Measurements from ENCODE around the gene ATP6V0A1.

ATP6V0A1 gene

DNA sequence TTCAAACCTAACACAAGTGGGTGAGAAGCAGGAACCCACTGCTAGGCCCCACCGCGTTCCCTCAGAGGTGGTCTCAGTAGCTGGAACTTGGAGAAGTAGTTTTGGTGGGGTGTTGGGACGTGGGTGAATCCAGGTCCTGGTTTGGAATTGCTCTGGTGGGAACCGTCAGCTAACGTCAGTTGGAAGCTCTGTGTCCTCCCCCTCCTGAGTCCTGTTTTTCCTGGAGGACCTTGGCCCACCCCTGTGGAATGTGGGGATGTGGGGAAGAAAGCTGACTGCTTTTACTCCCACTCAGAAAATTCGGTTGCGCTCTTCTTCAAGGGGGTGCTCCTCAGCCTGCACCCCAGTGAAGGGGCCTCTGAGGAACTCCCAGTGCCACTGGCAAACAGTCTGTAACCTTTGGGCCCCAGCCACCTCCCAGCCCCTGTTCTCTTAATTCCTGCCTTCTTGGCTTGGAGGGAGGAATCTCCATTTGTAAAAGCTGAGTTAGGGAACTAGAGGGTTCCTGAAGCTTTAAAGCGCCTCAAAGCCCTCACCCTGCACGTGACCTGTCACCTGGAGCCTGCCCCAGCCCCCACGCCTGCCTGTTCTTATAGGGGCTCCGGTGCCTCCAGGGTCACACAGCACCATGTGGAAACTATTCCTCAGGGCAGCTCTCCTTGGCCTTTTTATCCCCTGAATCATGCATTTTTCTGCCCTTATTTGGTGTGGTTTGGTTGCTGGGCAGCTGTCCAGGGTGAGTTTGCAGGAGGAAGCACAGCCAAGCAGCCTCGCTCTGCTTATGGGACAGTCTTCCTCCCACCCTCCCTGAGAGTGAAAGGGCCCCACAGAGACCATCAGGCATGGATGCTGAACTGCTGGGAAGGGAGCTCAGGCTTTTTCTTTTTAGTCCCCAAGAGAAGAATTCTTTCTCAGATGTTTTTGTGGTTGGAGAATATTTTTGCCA, 61.1 kb downstream of the ATP6V0A1 start:
- no peak for DNase-seq (ENCODE audit: low read depth in 1 of 2, low spot score in 1 of 2)
- no peak overlapping the region for H3K27ac ChIP-seq (replicated peaks)
- H3K4me3 ChIP-seq (replicated peaks; ENCODE audit: insufficient read depth, low read length): no peak overlapping the region

DNA sequence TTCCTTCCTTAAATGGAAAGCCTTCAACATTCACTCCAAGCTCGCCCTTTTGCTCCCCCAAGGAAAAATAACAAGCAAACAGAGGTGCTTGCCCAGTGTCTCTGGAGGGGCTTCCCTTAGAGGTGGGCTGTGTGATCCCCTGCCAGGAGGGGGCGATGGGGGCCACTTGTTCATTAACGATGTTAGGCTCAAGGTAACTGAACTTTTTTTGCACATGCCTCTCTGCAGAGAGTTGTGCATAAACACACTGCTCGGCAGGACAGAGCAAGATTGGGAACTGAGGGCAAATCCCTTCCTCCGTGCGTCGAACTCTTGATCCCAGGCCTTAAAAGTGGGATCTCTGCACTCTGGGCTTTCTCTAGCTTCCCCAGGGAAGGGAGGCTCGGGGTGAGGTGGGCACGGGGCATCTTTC, 61.9 kb downstream of the ATP6V0A1 start:
- TF ChIP-seq, protein P1, sequence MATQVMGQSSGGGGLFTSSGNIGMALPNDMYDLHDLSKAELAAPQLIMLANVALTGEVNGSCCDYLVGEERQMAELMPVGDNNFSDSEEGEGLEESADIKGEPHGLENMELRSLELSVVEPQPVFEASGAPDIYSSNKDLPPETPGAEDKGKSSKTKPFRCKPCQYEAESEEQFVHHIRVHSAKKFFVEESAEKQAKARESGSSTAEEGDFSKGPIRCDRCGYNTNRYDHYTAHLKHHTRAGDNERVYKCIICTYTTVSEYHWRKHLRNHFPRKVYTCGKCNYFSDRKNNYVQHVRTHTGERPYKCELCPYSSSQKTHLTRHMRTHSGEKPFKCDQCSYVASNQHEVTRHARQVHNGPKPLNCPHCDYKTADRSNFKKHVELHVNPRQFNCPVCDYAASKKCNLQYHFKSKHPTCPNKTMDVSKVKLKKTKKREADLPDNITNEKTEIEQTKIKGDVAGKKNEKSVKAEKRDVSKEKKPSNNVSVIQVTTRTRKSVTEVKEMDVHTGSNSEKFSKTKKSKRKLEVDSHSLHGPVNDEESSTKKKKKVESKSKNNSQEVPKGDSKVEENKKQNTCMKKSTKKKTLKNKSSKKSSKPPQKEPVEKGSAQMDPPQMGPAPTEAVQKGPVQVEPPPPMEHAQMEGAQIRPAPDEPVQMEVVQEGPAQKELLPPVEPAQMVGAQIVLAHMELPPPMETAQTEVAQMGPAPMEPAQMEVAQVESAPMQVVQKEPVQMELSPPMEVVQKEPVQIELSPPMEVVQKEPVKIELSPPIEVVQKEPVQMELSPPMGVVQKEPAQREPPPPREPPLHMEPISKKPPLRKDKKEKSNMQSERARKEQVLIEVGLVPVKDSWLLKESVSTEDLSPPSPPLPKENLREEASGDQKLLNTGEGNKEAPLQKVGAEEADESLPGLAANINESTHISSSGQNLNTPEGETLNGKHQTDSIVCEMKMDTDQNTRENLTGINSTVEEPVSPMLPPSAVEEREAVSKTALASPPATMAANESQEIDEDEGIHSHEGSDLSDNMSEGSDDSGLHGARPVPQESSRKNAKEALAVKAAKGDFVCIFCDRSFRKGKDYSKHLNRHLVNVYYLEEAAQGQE (IDR thresholded peaks at IDR 0.05; ENCODE audit: insufficient replicate concordance, low read depth): no peak
- no peak for TF ChIP-seq POLR2AphosphoS5 (IDR thresholded peaks at IDR 0.05; ENCODE audit: low read depth)
- TF ChIP-seq GABPA (IDR thresholded peaks at IDR 0.05; ENCODE audit: low read depth): no peak
- no peak for TF ChIP-seq SPI1 (IDR thresholded peaks at IDR 0.05; ENCODE audit: borderline replicate concordance, low read depth)
- TF ChIP-seq, protein P2, sequence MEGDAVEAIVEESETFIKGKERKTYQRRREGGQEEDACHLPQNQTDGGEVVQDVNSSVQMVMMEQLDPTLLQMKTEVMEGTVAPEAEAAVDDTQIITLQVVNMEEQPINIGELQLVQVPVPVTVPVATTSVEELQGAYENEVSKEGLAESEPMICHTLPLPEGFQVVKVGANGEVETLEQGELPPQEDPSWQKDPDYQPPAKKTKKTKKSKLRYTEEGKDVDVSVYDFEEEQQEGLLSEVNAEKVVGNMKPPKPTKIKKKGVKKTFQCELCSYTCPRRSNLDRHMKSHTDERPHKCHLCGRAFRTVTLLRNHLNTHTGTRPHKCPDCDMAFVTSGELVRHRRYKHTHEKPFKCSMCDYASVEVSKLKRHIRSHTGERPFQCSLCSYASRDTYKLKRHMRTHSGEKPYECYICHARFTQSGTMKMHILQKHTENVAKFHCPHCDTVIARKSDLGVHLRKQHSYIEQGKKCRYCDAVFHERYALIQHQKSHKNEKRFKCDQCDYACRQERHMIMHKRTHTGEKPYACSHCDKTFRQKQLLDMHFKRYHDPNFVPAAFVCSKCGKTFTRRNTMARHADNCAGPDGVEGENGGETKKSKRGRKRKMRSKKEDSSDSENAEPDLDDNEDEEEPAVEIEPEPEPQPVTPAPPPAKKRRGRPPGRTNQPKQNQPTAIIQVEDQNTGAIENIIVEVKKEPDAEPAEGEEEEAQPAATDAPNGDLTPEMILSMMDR (IDR thresholded peaks at IDR 0.05; ENCODE audit: insufficient read depth, low read length): no peak
- Histone ChIP-seq H3K4me3 (replicated peaks; ENCODE audit: insufficient read depth, low read length) (no peak overlapping the region), H3K27ac (replicated peaks) (no peak overlapping the region)

More for the DNA sequence above, 61.1 kb downstream of the ATP6V0A1 start:
- no peaks in the 10 kb centered on the region for H3K27me3 ChIP-seq (ENCODE audit: insufficient read depth, poor library complexity, severe bottlenecking)
- TF ChIP-seq, protein P1 (IDR thresholded peaks at IDR 0.05; ENCODE audit: insufficient replicate concordance, low read depth): peak; percentile 38
- TF ChIP-seq SPI1 (IDR thresholded peaks at IDR 0.05; ENCODE audit: borderline replicate concordance, low read depth): no peak

DNA sequence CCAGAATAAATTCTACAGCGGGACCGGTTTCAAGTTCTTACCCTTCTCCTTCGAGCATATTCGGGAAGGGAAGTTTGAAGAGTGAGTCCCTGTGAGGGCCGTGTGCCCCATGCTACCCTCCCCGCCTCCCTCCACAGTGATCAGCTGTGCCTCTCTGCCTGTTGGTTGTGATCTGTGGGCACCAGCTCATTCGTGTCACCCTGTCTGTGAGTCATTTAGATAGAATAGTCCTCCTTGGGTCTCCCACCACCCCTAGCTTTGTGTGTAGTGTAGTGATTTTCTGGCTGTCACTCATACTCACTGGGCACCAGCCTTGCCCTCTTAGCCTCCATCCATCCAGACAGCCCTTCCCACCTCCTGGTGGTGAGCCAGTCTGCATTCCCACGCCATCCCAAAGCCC, 62.4 kb downstream of the ATP6V0A1 start:
- no peaks in the 10 kb centered on the region for H3K27me3 ChIP-seq (ENCODE audit: insufficient read depth, poor library complexity, severe bottlenecking)
- no peak overlapping the region for H3K4me3 ChIP-seq (replicated peaks; ENCODE audit: insufficient read depth, low read length)
- no peak for DNase-seq (ENCODE audit: low read depth in 1 of 2, low spot score in 1 of 2)
- no peak for TF ChIP-seq GABPA (IDR thresholded peaks at IDR 0.05; ENCODE audit: low read depth)
- TF ChIP-seq, protein P2 (IDR thresholded peaks at IDR 0.05; ENCODE audit: insufficient read depth, low read length): no peak
- TF ChIP-seq POLR2AphosphoS5 (IDR thresholded peaks at IDR 0.05; ENCODE audit: low read depth): no peak
- TF ChIP-seq, protein P1 (IDR thresholded peaks at IDR 0.05; ENCODE audit: insufficient replicate concordance, low read depth): no peak
- TF ChIP-seq SPI1 (IDR thresholded peaks at IDR 0.05; ENCODE audit: borderline replicate concordance, low read depth): no peak
- H3K27ac ChIP-seq (replicated peaks): no peak overlapping the region

More for the DNA sequence above, 61.9 kb downstream of the ATP6V0A1 start:
- H3K27me3 ChIP-seq (ENCODE audit: insufficient read depth, poor library complexity, severe bottlenecking): no peaks in the 10 kb centered on the region
- no peak for DNase-seq (ENCODE audit: low read depth in 1 of 2, low spot score in 1 of 2)
